A673 (cell line): ENCODE results near the gene GRIK4. TPM values are rescaled to one million over a fixed set of nuclear protein-coding genes. Genes with fewer than 3 reads are reported as not detected.

Experiments
- BruUV-seq: library from RNA; stranded (reverse); fragments of 400-500 nt; replicated peaks from 2 replicates; lab custom pipeline; 2021; lab: Mats Ljungman, UMichigan
- CTCF ChIA-PET: fragments of 300-600 bp; sonication (Branson Sonifier 250); formaldehyde crosslinking; loops from one replicate; lab custom pipeline; 2022; ENCODE audit warnings: antibody characterized with exemption; lab: Charles Lee
- POLR2A ChIA-PET: fragments of 300-600 bp; sonication (Branson Sonifier 250); formaldehyde crosslinking; loops from one replicate; lab custom pipeline; 2022; ENCODE audit warnings: antibody characterized with exemption; ENCODE audit not compliant: low non-redundant PET; lab: Charles Lee
- DNase-seq: peaks from one replicate; pipeline ENCODE4 v3.0.0-alpha.2; 2015; ENCODE audit warnings: low spot score
- H3K27ac ChIP-seq: fragments of 200-600 bp; sonication (generic); 2 replicates; pipeline ENCODE4 v1.5.1; 2016; ENCODE audit warnings: mixed run types, low read depth, mild to moderate bottlenecking, mixed read lengths, antibody characterized with exemption, low read length; ENCODE audit not compliant: poor library complexity, severe bottlenecking
- H3K27me3 ChIP-seq: fragments of 200-600 bp; sonication (generic); replicated peaks from 2 replicates; pipeline ENCODE4 v1.6.1; 2017; ENCODE audit warnings: mixed run types, low read depth, mild to moderate bottlenecking, mixed read lengths, antibody characterized with exemption, low read length; ENCODE audit not compliant: insufficient read depth, poor library complexity
- H3K36me3 ChIP-seq: fragments of 200-600 bp; sonication (generic); 2 replicates; pipeline ENCODE4 v1.6.1; 2016; ENCODE audit warnings: mixed run types, mild to moderate bottlenecking, mixed read lengths, antibody characterized with exemption, low read length; ENCODE audit not compliant: insufficient read depth, poor library complexity, severe bottlenecking
- H3K4me1 ChIP-seq: fragments of 200-600 bp; sonication (generic); 2 replicates; pipeline ENCODE4 v1.6.1; 2017; ENCODE audit warnings: mixed run types, mild to moderate bottlenecking, mixed read lengths, antibody characterized with exemption, low read length; ENCODE audit not compliant: insufficient read depth, poor library complexity, severe bottlenecking
- H3K4me3 ChIP-seq: fragments of 200-600 bp; sonication (generic); 2 replicates; pipeline ENCODE4 v1.5.1; 2016; ENCODE audit warnings: low read depth, mixed run types, mild to moderate bottlenecking, mixed read lengths, low read length; ENCODE audit not compliant: poor library complexity, severe bottlenecking
- H3K9me3 ChIP-seq: fragments of 200-600 bp; sonication (generic); 2 replicates; pipeline ENCODE4 v1.6.1; 2016; ENCODE audit warnings: mixed run types, low read depth, mild to moderate bottlenecking, mixed read lengths, antibody characterized with exemption, low read length; ENCODE audit not compliant: poor library complexity, severe bottlenecking
- CTCF ChIP-seq: fragments of 300-800, 200-600 bp; sonication (generic); conservative IDR thresholded peaks from 2 replicates; pipeline ENCODE4 v1.5.1; 2017; ENCODE audit warnings: low read depth, mild to moderate bottlenecking, antibody characterized with exemption, low read length, moderate library complexity, mixed read lengths
- EZH2 ChIP-seq: fragments of 200-600 bp; sonication (generic); IDR thresholded peaks from 2 replicates; pipeline ENCODE4 v1.6.1; 2017; ENCODE audit warnings: borderline replicate concordance, low read depth, mild to moderate bottlenecking, mixed read lengths, antibody characterized with exemption, low read length; ENCODE audit not compliant: poor library complexity, severe bottlenecking
- intact Hi-C: fragments of 100-400 bp; cut with micrococcal nuclease; formaldehyde crosslinking; loops from one replicate; pipeline ENCODE4 v1.10.0; 2022; ENCODE audit not compliant: unreplicated experiment
- total RNA-seq: library from RNA; stranded (reverse); gene quantifications from 2 replicates; pipeline ENCODE4 v1.2.3, GENCODE V29; 2021

The GRIK4 gene
- total RNA-seq, 1 experiment from 2014 or later: not detected

- ChIA-PET CTCF (no interaction called here), POLR2A (no interaction called here)
- no peaks in the 10 kb centered on the region for H3K27me3 ChIP-seq
- intact Hi-C loops: loop anchor here (10.0 kb wide), 1 partner anchor 471 kb away; the partner anchor contains the start of gene ARHGEF12
- DNase-seq: no peak
- no peak overlapping the region for H3K4me3 ChIP-seq
- no TSS peak for BruUV-seq
- no peaks in the 10 kb centered on the region for H3K9me3 ChIP-seq
- TF ChIP-seq EZH2 (no peak), CTCF (no peak)
- H3K36me3 ChIP-seq: no peaks in the 10 kb centered on the region
- no peaks in the 10 kb centered on the region for H3K4me1 ChIP-seq
- H3K27ac ChIP-seq: no peak overlapping the region
These were observed 294.5 kb downstream of the GRIK4 start for GRCh38 chr11:120805960-120806555.

- ChIA-PET POLR2A (no interaction called here), CTCF (interaction anchor here (0.5 kb wide), 1 partner anchor 10 kb away, joined by 4 read pairs; no protein-coding TSS in a partner anchor)
- TF ChIP-seq CTCF (no peak), EZH2 (no peak)
- Histone ChIP-seq H3K36me3 (no peaks in the 10 kb centered on the region), H3K27me3 (no peaks in the 10 kb centered on the region), H3K27ac (no peak overlapping the region), H3K9me3 (no peaks in the 10 kb centered on the region), H3K4me1 (no peaks in the 10 kb centered on the region), H3K4me3 (no peak overlapping the region)
- DNase-seq: peak; percentile 50
- intact Hi-C loops: loop anchor here (10.0 kb wide), 1 partner anchor 473 kb away; the partner anchor contains the start of gene ARHGEF12
- BruUV-seq: no TSS peak
These were observed 296.0 kb downstream of the GRIK4 start for GRCh38 chr11:120807414-120808150.

- POLR2A ChIA-PET: interaction anchor here (0.5 kb wide), 1 partner anchor 96 kb away, joined by 3 read pairs; no protein-coding TSS in a partner anchor
- TF ChIP-seq EZH2: no peak
- no peak for TF ChIP-seq CTCF
These were observed 297.1 kb downstream of the GRIK4 start for GRCh38 chr11:120808616-120809050.

More at GRCh38 chr11:120808616-120809050, 297.1 kb downstream of the GRIK4 start:
- no peak for DNase-seq
- H3K27me3 ChIP-seq: no peaks in the 10 kb centered on the region
- no peaks in the 10 kb centered on the region for H3K36me3 ChIP-seq
- intact Hi-C loops: loop anchor here (10.0 kb wide), 1 partner anchor 474 kb away; the partner anchor contains the start of gene ARHGEF12
- no peak overlapping the region for H3K4me3 ChIP-seq
- CTCF ChIA-PET: no interaction called here
- H3K9me3 ChIP-seq: no peaks in the 10 kb centered on the region
- no peak overlapping the region for H3K27ac ChIP-seq
- no TSS peak for BruUV-seq
- no peaks in the 10 kb centered on the region for H3K4me1 ChIP-seq
